ENCODE data around the gene CST6.

DNA sequence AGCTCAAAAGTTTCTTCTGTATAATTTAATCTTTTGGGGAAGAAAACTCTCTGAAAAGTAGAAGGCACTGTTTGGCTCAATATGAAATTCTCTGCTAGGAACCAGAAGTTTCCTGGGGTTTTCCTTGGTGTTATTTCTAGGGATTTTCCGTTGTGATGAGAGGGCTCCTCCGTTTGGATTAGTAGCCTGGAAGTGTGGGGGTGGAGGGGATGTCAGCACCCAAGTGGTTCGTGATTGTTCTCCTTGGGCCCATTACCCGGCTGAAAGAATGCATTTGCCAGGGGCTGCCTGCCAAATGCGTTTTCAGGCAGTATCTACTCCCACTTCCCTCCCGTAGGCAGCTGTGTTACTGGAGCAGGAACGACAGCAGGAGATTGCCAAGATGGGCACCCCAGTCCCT is 44.7 kb downstream of the CST6 start:
- TF ChIP-seq, protein P1, sequence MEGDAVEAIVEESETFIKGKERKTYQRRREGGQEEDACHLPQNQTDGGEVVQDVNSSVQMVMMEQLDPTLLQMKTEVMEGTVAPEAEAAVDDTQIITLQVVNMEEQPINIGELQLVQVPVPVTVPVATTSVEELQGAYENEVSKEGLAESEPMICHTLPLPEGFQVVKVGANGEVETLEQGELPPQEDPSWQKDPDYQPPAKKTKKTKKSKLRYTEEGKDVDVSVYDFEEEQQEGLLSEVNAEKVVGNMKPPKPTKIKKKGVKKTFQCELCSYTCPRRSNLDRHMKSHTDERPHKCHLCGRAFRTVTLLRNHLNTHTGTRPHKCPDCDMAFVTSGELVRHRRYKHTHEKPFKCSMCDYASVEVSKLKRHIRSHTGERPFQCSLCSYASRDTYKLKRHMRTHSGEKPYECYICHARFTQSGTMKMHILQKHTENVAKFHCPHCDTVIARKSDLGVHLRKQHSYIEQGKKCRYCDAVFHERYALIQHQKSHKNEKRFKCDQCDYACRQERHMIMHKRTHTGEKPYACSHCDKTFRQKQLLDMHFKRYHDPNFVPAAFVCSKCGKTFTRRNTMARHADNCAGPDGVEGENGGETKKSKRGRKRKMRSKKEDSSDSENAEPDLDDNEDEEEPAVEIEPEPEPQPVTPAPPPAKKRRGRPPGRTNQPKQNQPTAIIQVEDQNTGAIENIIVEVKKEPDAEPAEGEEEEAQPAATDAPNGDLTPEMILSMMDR (conservative IDR thresholded peaks at IDR 0.05 in 1 of 2, IDR thresholded peaks at IDR 0.05 in 1 of 2; ENCODE audit: low read depth in 1 of 2, low read length in 2 of 2) = no peak
- no peak for TF ChIP-seq EZH2 (IDR thresholded peaks at IDR 0.05; ENCODE audit: low read length, missing control alignments)
